ENCODE results near the gene ZNF275. TPM values are rescaled to one million over a fixed set of nuclear protein-coding genes. Genes with fewer than 3 reads are reported as not detected.

ZNF275 gene
- total RNA-seq, 1 donor from 2014 or later = 5.2 TPM

- Histone ChIP-seq H3K27ac (ENCODE audit: low read depth, low read length) (no peak overlapping the region), H3K27me3 (ENCODE audit: control insufficient read depth in 3 of 3, insufficient read depth in 3 of 3, low read length in 3 of 3) (peaks cover 0 to 5% (median 0%) of the 10 kb centered on the region in 3 donors), H3K9me3 (ENCODE audit: control insufficient read depth in 3 of 3, low read length in 3 of 3) (no peaks in the 10 kb centered on the region), H3K4me3 (ENCODE audit: low read length in 3 of 3) (no peak overlapping the region), H3K36me3 (ENCODE audit: control insufficient read depth in 3 of 3, insufficient read depth in 3 of 3, low read length in 3 of 3) (no peaks in the 10 kb centered on the region), H3K9ac (ENCODE audit: low read depth in 1 of 3, low read length in 3 of 3) (no peak overlapping the region), H3K4me1 (ENCODE audit: control insufficient read depth in 3 of 3, insufficient read depth in 3 of 3, low read length in 3 of 3) (no peaks in the 10 kb centered on the region)
Observed at GRCh38 chrX:153374426-153374825, 40.5 kb downstream of the ZNF275 start.

- no peaks in the 10 kb centered on the region for H3K4me1 ChIP-seq (ENCODE audit: control insufficient read depth in 3 of 3, insufficient read depth in 3 of 3, low read length in 3 of 3)
- H3K9ac ChIP-seq (ENCODE audit: low read depth in 1 of 3, low read length in 3 of 3) = no peak overlapping the region
- no peaks in the 10 kb centered on the region for H3K9me3 ChIP-seq (ENCODE audit: control insufficient read depth in 3 of 3, low read length in 3 of 3)
- H3K27me3 ChIP-seq (ENCODE audit: control insufficient read depth in 3 of 3, insufficient read depth in 3 of 3, low read length in 3 of 3) = peaks cover 0 to 5% (median 0%) of the 10 kb centered on the region in 3 donors
- H3K36me3 ChIP-seq (ENCODE audit: control insufficient read depth in 3 of 3, insufficient read depth in 3 of 3, low read length in 3 of 3) = no peaks in the 10 kb centered on the region
- H3K27ac ChIP-seq (ENCODE audit: low read depth, low read length) = no peak overlapping the region
- H3K4me3 ChIP-seq (ENCODE audit: low read length in 3 of 3) = no peak overlapping the region
Observed at GRCh38 chrX:153375571-153375970, 41.6 kb downstream of the ZNF275 start.

GRCh38 chrX:153377727-153378126 lies 43.8 kb downstream of the ZNF275 start:
- Histone ChIP-seq H3K4me3 (ENCODE audit: low read length in 3 of 3) (no peak overlapping the region), H3K27ac (ENCODE audit: low read depth, low read length) (no peak overlapping the region), H3K27me3 (ENCODE audit: control insufficient read depth in 3 of 3, insufficient read depth in 3 of 3, low read length in 3 of 3) (no peaks in the 10 kb centered on the region), H3K9me3 (ENCODE audit: control insufficient read depth in 3 of 3, low read length in 3 of 3) (no peaks in the 10 kb centered on the region), H3K36me3 (ENCODE audit: control insufficient read depth in 3 of 3, insufficient read depth in 3 of 3, low read length in 3 of 3) (no peaks in the 10 kb centered on the region), H3K9ac (ENCODE audit: low read depth in 1 of 3, low read length in 3 of 3) (no peak overlapping the region), H3K4me1 (ENCODE audit: control insufficient read depth in 3 of 3, insufficient read depth in 3 of 3, low read length in 3 of 3) (no peaks in the 10 kb centered on the region)

- no peak overlapping the region for H3K27ac ChIP-seq (ENCODE audit: low read depth, low read length)
- H3K4me1 ChIP-seq (ENCODE audit: control insufficient read depth in 3 of 3, insufficient read depth in 3 of 3, low read length in 3 of 3) = no peaks in the 10 kb centered on the region
- no peak overlapping the region for H3K9ac ChIP-seq (ENCODE audit: low read depth in 1 of 3, low read length in 3 of 3)
- H3K27me3 ChIP-seq (ENCODE audit: control insufficient read depth in 3 of 3, insufficient read depth in 3 of 3, low read length in 3 of 3) = no peaks in the 10 kb centered on the region
- no peaks in the 10 kb centered on the region for H3K9me3 ChIP-seq (ENCODE audit: control insufficient read depth in 3 of 3, low read length in 3 of 3)
- H3K4me3 ChIP-seq (ENCODE audit: low read length in 3 of 3) = no peak overlapping the region
- no peaks in the 10 kb centered on the region for H3K36me3 ChIP-seq (ENCODE audit: control insufficient read depth in 3 of 3, insufficient read depth in 3 of 3, low read length in 3 of 3)
Observed at GRCh38 chrX:153378607-153379006, 44.7 kb downstream of the ZNF275 start.

GRCh38 chrX:153379508-153379907 lies 45.6 kb downstream of the ZNF275 start:
- H3K27ac ChIP-seq (ENCODE audit: low read depth, low read length) = no peak overlapping the region
- no peaks in the 10 kb centered on the region for H3K36me3 ChIP-seq (ENCODE audit: control insufficient read depth in 3 of 3, insufficient read depth in 3 of 3, low read length in 3 of 3)

GRCh38 chrX:153379971-153380581 lies 46.1 kb downstream of the ZNF275 start:
- no peak overlapping the region for H3K9ac ChIP-seq (ENCODE audit: low read depth in 1 of 3, low read length in 3 of 3)
- no peaks in the 10 kb centered on the region for H3K9me3 ChIP-seq (ENCODE audit: control insufficient read depth in 3 of 3, low read length in 3 of 3)
- no peaks in the 10 kb centered on the region for H3K27me3 ChIP-seq (ENCODE audit: control insufficient read depth in 3 of 3, insufficient read depth in 3 of 3, low read length in 3 of 3)
- H3K27ac ChIP-seq (ENCODE audit: low read depth, low read length) = no peak overlapping the region
- no peak overlapping the region for H3K4me3 ChIP-seq (ENCODE audit: low read length in 3 of 3)
- H3K36me3 ChIP-seq (ENCODE audit: control insufficient read depth in 3 of 3, insufficient read depth in 3 of 3, low read length in 3 of 3) = no peaks in the 10 kb centered on the region
- no peaks in the 10 kb centered on the region for H3K4me1 ChIP-seq (ENCODE audit: control insufficient read depth in 3 of 3, insufficient read depth in 3 of 3, low read length in 3 of 3)

More at GRCh38 chrX:153379508-153379907, 45.6 kb downstream of the ZNF275 start:
- Histone ChIP-seq H3K27me3 (ENCODE audit: control insufficient read depth in 3 of 3, insufficient read depth in 3 of 3, low read length in 3 of 3) (no peaks in the 10 kb centered on the region), H3K9me3 (ENCODE audit: control insufficient read depth in 3 of 3, low read length in 3 of 3) (no peaks in the 10 kb centered on the region), H3K4me1 (ENCODE audit: control insufficient read depth in 3 of 3, insufficient read depth in 3 of 3, low read length in 3 of 3) (no peaks in the 10 kb centered on the region), H3K4me3 (ENCODE audit: low read length in 3 of 3) (no peak overlapping the region), H3K9ac (ENCODE audit: low read depth in 1 of 3, low read length in 3 of 3) (no peak overlapping the region)

- H3K36me3 ChIP-seq (ENCODE audit: control insufficient read depth in 3 of 3, insufficient read depth in 3 of 3, low read length in 3 of 3) = no peaks in the 10 kb centered on the region
- no peaks in the 10 kb centered on the region for H3K9me3 ChIP-seq (ENCODE audit: control insufficient read depth in 3 of 3, low read length in 3 of 3)
- no peak overlapping the region for H3K9ac ChIP-seq (ENCODE audit: low read depth in 1 of 3, low read length in 3 of 3)
- no peaks in the 10 kb centered on the region for H3K27me3 ChIP-seq (ENCODE audit: control insufficient read depth in 3 of 3, insufficient read depth in 3 of 3, low read length in 3 of 3)
- H3K4me1 ChIP-seq (ENCODE audit: control insufficient read depth in 3 of 3, insufficient read depth in 3 of 3, low read length in 3 of 3) = no peaks in the 10 kb centered on the region
- no peak overlapping the region for H3K27ac ChIP-seq (ENCODE audit: low read depth, low read length)
- H3K4me3 ChIP-seq (ENCODE audit: low read length in 3 of 3) = no peak overlapping the region
Observed at GRCh38 chrX:153380691-153381090, 46.7 kb downstream of the ZNF275 start.

GRCh38 chrX:153381684-153382532 lies 48.0 kb downstream of the ZNF275 start:
- Histone ChIP-seq H3K4me3 (ENCODE audit: low read length in 3 of 3) (no peak overlapping the region), H3K9ac (ENCODE audit: low read depth in 1 of 3, low read length in 3 of 3) (no peak overlapping the region), H3K36me3 (ENCODE audit: control insufficient read depth in 3 of 3, insufficient read depth in 3 of 3, low read length in 3 of 3) (no peaks in the 10 kb centered on the region), H3K27ac (ENCODE audit: low read depth, low read length) (no peak overlapping the region), H3K9me3 (ENCODE audit: control insufficient read depth in 3 of 3, low read length in 3 of 3) (no peaks in the 10 kb centered on the region), H3K27me3 (ENCODE audit: control insufficient read depth in 3 of 3, insufficient read depth in 3 of 3, low read length in 3 of 3) (no peaks in the 10 kb centered on the region), H3K4me1 (ENCODE audit: control insufficient read depth in 3 of 3, insufficient read depth in 3 of 3, low read length in 3 of 3) (no peaks in the 10 kb centered on the region)

- no peak overlapping the region for H3K27ac ChIP-seq (ENCODE audit: low read depth, low read length)
- H3K36me3 ChIP-seq (ENCODE audit: control insufficient read depth in 3 of 3, insufficient read depth in 3 of 3, low read length in 3 of 3) = no peaks in the 10 kb centered on the region
- no peaks in the 10 kb centered on the region for H3K27me3 ChIP-seq (ENCODE audit: control insufficient read depth in 3 of 3, insufficient read depth in 3 of 3, low read length in 3 of 3)
- no peak overlapping the region for H3K4me3 ChIP-seq (ENCODE audit: low read length in 3 of 3)
- no peaks in the 10 kb centered on the region for H3K4me1 ChIP-seq (ENCODE audit: control insufficient read depth in 3 of 3, insufficient read depth in 3 of 3, low read length in 3 of 3)
- H3K9ac ChIP-seq (ENCODE audit: low read depth in 1 of 3, low read length in 3 of 3) = no peak overlapping the region
- H3K9me3 ChIP-seq (ENCODE audit: control insufficient read depth in 3 of 3, low read length in 3 of 3) = no peaks in the 10 kb centered on the region
Observed at GRCh38 chrX:153382563-153383482, 48.9 kb downstream of the ZNF275 start.
